CD4-positive, alpha-beta T cell treated with Interleukin-1 beta for 1 hour (primary cell): Measurements from ENCODE around the gene RGPD8.
"Not testable (repeated sequence)": the region's sequence is repeated elsewhere in the genome, so short reads cannot be mapped to it uniquely, and the experiment has no call there.

Experiments
- DNase-seq, 2 donors: peaks; one replicate each; pipeline ENCODE4 v3.0.0-alpha.2; 2020 to 2022

RGPD8 gene

DNA sequence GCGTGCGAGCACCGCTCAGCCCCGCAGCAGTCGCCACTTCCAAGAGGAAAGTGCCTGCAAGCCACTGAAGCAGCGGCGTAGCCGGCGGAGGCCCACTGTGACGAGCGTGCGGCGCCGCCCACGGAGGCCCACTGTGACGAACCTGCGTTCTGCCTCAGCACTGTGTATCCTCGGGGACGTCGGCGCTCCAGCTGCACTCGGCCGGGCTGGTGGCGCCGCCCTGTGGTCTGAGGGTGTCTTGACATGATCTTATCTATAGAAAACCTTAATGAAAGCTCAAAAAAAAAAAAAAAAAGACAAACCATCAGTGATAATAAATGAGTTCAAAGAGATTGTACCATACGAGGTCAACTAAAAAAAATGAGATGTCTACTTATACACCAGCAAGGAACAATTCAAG lies at the start of gene RGPD8:
RGPD8 (minus strand) TSS at position 166 of the 400 bp plus-strand sequence. CDS start 192 bp downstream, outside the sequence.
- peak; percentile 92 to 95 for DNase-seq

DNA sequence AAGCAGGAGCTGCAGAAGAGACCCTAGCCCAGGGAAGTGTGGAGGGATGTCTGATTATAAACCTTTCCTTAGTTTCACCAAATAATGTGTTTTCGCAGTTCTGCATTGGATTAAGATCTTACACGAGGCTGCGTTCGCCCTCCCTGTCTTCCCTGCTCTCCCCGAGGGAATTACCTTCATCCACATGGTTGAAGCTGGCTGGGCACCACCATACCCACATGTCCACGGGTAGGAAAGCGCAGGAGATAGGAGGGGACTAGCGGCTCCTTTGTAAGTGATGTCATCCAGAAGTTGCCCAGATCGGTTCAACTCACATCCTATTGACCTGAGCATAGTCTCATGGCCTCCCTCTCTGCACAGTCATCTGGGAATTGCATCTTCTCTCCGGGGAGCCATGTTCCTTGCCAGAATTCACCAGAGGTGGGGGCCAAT lies 49.6 kb upstream of the RGPD8 start:
- no peak for DNase-seq

DNA sequence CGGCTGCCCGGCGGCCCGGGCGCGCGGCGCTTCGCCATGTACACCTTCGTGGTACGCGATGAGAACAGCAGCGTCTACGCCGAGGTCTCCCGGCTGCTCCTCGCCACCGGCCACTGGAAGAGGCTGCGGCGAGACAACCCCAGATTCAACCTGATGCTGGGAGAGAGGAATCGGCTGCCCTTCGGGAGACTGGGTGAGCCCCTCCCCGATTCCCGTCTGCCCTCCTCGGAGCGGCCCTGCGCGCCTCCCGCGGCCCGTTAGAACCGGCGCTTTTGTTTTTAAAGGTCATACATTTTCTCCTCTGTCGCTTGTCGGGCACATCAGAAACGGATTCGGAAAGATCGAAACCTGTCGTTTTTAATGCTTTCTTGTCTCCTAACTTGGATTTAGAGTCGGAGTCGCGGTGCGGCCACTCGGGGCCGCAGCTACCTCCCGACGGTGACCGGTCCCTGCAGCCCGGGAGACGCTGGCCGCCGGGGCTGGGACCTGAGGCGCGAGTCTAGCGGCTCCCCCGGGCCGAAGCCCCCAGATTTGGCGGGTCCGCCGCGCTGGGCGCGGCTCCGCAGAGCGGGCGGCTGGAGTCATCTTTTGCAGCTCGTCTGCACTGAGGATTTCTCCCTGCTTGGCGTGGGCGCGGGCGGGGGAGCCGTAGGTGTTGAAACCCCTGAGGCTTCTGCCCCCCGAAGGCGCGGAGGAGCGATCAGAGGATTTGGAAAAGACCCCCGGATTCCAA lies 49.0 kb upstream of the RGPD8 start:
- no peak for DNase-seq

DNA sequence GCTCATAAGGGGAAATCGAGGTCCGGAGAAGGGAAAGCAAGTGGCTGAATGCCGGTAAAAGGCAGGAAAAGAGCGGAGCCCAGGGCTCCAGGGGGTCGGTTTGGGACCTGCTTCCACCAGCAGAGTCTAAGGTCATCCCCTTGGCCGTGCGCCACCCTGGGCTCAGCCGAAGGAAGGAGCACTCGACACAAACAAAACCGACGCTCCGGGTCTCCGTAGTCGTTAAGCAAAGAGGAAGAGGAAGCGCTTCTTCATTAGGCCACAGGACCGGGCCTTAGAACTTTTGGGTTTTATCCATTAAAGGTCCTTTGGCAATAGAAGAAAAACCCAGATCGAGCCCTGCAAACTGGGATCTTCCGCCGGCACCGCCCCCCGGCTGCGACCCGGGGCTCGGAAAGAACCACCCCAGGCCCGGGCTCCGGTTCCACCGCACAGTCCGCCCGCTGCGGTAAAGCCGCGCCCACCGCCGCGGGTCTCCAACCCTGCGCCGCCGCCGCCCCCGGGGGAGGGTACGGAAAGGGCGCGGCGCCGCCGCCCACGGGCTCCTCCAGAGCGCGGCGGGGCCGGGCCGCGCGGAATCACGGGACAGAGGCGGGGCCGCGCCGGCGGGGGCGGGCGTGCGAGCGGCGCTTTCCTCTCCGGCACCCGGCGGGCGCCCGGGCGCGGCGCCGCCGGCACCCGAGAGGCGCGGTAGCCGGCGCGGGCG lies 48.2 kb upstream of the RGPD8 start, which contains the start of gene TTL:
TTL (plus strand) TSS at position 629 of the 706 bp plus-strand sequence. CDS start 189 bp downstream, outside the sequence.
- peak; percentile 78 to 81 for DNase-seq

DNA sequence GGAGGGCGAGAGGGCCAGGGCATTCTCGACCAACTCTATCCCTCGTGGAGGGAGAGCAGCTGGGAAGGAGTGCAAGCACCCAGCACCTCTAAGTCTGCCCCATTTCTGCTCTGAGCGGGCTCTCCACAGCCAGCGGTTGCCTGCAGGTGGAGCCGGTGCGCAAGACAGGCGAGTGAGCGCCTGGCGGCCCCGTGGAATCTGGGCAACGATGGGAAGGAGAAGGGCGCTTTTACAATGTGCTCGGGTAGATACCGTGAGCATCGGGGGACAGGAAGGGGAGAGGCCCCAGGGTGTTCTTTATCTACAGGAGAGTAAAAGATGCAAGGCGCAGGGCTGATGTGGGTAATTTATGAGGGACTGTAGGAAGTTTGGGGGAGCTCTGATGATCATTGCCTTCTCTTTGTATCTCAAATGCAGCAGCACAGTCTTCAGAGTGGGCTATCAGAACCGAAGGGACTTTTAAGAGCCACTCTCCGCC lies 47.6 kb upstream of the RGPD8 start:
- DNase-seq = peak; percentile 81 to 82

DNA sequence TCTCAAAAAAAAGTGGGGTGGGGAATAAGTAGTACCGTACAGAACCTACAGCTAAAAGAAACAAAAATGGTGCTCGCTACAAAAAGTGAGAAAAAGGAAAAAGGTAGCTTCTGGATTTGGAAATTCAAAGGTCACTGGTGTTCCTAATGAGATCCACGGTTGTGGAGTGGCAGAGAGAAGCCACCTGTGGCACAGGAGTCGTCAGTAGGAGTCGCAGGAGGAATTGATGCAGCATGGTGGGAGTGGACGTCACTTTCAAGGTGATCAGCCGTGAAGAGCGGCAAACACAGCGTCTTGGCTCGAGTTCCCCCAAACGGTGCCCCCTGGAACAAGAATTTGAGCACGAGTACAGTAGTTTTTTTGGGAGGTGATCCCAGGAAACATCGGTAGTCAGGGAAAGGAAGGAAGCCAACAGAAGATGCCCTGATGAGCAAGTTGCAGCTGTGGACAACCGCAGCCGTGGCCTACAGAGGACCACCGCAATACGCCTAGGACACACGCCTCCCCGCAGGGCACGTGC lies 47.1 kb upstream of the RGPD8 start:
- DNase-seq = peak; percentile 10 to 35

DNA sequence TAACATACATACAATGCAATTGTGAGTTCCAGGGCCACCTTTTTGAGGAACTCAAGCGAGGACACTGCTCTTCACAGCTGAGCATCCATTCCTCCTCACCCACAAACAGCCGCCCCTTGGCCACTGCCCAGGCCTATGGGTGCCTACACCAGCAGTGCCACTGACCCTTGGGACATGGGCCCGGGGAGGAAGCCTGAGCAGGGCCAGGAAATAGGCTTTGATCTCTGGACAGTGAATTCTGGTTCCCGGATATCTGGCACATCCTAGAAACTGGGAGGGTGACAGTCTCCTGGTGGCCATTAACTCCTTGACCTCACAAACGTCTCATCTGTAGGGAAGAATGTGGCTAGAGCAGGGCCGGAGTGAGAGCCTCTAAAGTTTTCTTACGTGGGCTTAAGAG lies 43.0 kb upstream of the RGPD8 start:
- DNase-seq = no peak

DNA sequence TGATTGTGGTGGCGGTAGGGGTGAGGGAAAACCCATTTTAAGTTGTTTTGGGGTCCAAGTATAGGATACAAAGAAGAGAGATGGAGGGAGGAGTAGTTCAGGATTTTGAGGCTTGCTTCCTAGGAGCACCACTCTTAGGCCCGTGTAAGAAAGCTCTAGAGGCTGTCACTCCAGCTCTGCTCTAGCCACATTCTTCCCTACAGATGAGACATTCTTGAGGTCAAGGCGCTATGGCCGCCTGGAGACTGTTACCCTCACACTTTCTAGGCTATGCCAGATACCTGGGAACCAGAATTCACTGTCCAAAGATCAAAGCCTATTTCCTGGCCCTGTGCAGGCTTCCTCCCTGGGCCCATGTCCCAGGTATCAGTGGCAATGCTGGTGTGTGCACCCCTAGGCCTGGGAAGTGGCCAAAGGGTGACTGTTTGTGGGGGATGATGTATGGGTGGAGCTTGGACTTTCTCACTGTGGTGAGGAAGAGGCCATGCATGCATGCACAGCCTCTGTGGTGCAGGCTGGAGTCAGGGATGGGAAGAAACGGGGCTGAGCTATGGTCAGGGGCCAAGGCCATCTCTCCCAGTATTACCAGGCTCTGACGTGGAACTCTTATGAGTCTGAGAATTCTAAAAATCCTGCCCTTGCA lies 41.5 kb upstream of the RGPD8 start:
- no peak for DNase-seq

DNA sequence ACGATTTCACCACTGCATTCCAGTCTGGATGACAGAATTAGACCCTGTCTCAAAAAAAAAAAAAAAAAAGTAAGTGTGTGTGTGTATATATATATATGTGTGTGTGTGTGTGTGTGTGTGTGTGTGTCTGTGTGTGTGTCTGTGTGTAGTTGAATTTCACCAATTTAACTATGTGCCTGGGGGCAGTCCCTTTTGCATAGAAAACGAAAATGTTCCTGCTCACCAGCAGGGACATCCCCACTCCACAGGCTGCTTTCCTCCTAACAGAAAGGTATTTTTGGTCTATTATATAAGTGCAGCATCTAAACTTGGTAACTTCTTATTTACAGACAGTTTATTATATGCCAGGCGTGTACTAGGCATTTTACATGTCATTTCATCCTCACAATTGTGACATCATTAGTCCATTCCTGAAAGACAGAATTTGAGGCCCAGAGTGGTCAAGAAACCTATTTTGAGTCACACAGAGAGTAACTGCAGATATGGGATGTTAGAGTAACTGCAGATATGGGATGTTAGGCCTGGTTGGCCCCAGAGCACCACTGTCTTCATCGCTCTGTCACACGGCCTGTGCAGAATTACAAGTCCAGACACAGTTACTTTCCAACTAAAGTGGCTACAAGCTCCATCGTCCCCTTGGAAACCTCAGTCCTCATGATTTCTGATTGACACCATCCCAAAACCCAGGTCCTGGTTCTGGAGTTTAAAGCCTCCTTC lies 39.3 kb upstream of the RGPD8 start:
- no peak for DNase-seq

DNA sequence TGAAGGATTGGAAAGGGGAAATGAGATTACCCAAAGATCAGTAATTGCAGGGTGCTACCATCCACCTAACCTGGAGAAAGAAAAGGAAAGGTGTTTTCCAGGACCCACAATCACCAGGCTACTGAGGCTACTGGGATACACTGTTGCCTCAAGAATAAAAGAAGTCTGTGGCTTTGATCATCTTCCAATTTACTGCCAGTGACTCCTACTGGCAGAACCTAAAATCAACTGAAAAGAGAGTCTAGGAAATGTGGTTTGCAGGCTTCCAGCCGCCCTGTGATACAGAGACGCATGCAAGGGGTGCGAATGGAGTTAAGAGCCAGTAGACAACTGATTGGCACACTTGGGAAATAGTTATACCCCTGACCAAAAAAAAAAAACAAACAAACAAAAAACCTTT lies 31.9 kb upstream of the RGPD8 start:
- DNase-seq = no peak

DNA sequence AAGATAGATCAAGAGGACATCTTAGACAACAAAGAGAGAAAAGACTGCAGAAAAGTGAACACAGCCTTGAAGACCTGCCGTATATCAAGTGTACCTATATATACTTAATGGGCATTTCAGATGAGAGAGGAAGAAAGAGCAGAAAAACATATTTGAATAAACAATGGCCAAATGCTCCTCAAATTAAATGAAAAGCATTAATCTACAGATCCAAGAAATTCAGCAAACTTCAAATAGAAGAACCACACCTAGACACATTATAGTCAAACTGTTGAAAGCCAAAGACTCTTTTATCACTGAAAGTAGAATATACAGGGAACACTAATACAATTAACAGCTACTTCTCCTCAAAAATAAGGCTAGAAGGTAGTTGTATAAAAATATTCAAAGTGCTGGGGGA lies 29.8 kb upstream of the RGPD8 start:
- no peak for DNase-seq

DNA sequence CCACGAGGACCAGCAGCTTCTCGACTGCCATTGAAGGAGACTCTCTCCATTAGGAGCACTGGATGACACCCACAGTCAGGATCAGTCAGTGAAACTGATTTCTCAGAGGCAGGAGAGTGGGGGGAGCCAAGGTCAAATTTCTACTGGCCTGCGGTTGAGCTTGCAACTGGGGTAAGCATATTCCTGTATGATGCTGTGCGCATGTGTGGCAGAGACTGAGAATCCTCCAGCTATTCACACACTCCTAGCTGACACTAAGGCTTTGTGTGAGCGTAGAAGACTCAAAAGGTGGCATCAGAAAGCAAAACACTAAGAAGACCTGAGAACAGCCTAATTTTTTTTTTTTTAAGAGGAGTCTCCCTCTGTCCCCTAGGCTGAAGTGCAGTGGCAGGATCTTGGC lies 28.7 kb upstream of the RGPD8 start:
- no peak for DNase-seq

DNA sequence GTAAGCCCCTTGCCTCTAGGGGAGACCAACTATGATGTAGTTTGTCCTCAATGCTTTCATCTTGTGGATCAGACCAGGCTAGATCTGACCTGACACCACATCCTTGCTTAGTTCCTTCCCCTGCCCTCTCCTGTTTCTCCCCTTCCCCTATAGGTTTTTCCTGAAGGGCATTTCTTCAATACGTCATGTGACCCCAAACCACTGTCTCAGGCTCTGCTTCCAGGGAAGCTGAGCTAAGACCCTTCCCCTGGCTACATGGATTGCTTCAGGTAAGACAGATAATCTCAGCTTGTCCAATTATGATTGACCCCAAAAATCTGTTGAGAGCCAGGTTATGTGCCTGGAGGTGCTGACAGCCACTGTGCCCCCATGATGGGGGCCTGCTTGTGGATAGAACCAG lies 25.9 kb upstream of the RGPD8 start:
- DNase-seq = no peak

DNA sequence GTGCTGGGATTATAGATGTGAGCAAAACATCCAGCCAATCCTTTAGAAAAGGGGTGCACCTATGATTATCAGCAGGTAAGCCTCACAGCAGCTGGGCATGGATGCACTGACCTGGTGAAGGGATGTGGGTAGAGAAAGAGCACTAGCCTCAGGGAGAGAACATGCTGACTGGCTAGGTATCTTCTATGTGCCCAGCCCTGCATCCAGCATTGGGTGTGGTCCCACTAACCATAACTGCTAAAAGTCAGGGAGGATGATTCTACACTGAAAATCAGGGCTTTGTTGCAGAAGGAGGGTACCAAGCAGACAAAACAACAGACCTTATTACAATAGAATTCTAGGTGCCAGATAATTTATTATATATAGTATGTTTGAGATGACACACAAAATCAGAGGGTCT lies 21.1 kb upstream of the RGPD8 start:
- no peak for DNase-seq

DNA sequence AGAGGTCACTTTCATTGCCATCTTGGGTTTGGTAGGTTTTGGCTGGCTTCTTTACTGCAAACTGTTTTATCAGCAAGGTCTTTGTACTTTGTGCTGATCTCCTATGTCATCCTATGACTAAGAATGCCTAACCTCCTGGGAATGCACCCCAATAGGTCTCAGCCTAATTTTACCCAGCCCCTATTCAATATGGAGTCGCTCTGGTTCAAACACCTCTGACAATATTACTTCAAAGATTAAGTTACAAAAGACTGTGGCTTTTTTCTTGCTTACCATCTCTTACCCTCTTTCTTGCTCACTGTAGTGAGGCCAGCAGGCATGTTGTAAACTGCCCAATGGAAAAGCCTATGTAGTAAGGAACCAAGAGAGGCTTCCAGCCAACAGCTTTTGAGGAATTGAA lies 17.9 kb upstream of the RGPD8 start:
- no peak for DNase-seq

DNA sequence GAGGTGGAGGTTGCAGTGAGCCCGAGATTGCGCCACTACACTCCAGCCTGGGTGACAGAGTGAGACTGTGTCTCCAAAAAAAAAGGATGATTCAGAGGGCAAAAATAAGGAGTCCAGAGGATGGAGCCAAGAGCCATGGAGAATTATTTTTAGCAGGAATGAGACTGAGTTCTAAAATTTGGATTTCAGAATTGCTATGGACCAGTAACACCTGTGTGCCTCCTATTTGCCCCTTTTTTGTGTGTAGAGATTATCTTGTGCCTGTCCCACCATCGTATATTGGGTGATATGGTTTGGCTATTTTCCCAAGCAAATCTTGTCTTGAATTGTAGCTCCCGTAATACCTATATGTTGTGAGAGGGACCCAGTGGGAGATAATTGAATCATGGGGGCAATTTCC lies 16.4 kb upstream of the RGPD8 start:
- no peak for DNase-seq

DNA sequence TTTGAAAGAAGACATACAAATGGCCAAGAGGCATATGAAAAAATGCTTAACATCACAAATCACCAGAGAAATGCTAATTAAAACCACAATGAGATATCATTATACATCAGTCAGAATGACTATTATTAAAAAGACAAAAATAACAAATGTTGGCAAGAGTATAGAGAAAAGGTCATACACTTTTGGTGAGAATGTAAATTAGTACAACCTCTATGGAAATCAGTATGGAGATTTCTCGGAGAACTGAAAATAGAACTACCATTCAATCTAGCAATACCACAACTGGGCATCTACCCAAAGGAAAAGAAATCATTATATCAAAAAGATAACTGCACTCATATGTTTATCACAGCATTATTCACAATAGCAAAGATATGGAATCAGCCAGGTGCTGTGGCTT lies 10.8 kb upstream of the RGPD8 start:
- not testable (repeated sequence) for DNase-seq

DNA sequence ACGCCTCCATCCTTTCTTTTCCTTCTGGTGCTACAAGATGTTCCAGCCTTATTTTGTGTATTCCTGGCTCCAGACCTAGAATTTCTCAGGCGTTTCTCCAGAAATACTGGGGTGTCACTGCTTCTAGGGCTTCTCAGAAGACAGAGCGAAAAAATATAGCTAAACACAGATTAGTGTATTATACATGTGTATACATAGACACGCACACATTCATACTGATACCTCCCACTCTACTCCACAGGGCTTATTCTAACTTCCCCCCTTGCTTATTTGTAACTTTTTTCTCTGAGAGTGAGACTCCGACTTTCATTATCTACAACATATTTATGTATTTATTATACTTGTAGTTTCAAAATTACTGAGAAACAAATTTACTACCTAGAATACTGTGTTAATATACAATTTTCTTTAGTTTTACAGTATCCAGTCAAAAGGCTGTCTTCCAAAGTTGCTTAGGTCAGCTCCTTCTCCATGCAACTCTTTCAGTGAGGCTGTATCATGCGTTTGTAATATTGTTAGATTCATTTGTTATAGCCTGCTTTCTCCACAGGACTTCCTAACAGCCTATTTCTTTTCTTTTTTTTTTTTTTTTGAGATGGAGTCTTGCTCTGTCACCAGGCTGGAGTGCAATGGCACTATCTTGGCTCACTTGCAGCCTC lies 5.3 kb upstream of the RGPD8 start:
- DNase-seq = not testable (repeated sequence)

DNA sequence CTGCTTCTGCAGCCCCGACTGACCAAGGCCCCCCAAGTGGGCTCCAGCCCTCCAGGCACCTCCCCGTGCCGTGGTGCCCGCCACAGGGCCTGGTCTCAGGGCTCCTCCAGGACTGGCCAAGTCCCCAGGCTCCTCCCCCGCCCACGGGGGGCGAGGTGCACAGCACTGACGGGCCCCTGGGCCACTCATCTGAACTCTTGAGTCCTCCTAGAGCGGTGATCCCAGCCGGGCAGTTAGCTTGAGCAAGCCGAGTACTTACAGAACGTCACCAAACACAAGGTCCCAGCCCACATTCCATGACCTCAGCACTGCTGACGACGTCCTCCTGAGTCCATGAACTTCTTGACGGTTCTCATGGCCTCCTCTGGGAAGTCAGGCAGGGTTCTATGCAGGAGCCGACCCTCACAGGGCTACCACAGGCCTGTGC lies 4.0 kb upstream of the RGPD8 start:
- not testable (repeated sequence) for DNase-seq

DNA sequence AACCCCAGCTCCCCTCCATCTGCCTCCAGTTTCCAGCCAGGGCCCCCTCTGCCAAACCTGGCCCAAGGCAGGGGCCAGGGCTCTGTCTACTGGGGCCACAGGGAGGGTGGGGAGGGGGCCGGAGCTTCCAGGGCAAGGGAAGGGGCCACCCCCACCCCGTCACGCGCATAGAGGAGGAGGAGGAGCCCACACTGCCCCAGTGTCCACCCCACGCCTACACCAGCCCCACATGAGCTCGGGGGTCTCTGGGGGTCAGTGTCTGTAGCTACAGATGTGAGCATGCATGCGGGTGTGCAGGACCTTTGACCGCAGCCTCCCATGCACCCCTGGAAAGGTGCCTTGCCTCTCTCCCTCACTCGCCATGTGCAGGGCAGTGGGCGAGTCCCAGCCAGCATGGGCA lies 3.5 kb upstream of the RGPD8 start:
- DNase-seq = not testable (repeated sequence)

DNA sequence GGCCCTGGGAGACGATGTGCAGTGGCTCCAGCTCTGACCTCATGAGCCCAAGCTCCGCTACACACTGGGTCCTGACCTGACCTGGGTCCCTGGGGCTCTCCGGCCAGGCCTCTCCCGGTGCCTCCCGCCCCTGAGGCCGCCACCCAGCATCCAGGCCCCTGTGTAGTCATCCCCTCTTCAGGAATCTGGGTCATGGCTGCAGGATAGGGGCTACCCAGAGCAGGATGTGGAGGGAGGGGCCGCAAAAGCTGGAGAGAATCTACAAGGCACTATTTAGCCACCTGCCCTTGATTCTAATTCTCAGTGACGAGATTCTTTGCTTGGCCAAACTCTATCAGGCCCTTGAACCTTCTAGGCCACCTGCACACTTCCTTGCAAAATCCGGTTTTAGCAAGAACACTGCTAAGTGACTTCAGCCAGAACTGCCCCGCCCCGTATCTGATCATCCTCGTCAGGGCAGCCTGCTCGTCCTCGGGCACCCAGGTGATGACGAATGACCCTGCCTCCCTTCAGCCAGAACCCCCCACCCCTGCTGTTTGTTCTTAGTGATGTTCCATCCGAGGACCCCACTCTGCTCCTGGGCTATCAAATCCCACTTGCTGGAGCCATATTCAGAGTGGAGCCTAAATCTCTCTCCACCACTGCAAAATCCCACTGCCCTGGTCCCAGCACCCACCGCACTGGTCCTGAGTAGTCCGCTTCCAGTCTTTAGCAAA lies 2.4 kb upstream of the RGPD8 start:
- not testable (repeated sequence) for DNase-seq
